Body of pancreas (tissue), 4 donors: Measurements from ENCODE around the gene IL11RA. TPM values are rescaled to one million over a fixed set of nuclear protein-coding genes. Genes with fewer than 3 reads are reported as not detected.

ENCODE experiments used
- ATAC-seq: fragments of 150-250 bp; one replicate; pipeline ENCODE4 v1.9.1; 2016
- DNase-seq, 4 donors: peaks; one replicate each; pipeline ENCODE4 v3.0.0-alpha.2; 2019
- H3K27ac ChIP-seq, 4 donors: fragments of 200-600 bp; sonication (generic); 1 replicate in 3 of 4; 2 replicates in 1 of 4; pipeline versions ENCODE4 v1.5.1 to v1.6.1; 2016 to 2019; ENCODE audit warnings: mild to moderate bottlenecking in 1 of 4, mixed read lengths in 1 of 4, moderate library complexity in 1 of 4
- H3K27me3 ChIP-seq, 2 donors: fragments of 200-600 bp; sonication (generic); one replicate each; pipeline ENCODE4 v1.6.0; 2016; ENCODE audit warnings: mild to moderate bottlenecking in 1 of 2
- H3K36me3 ChIP-seq, 2 donors: fragments of 200-600 bp; sonication (generic); replicated peaks in 1 of 2; 2 replicates each; pipeline ENCODE4 v1.5.1; 2016; ENCODE audit warnings: low read depth in 2 of 2; ENCODE audit not compliant: insufficient read depth in 1 of 2
- H3K4me1 ChIP-seq: fragments of 200-600 bp; sonication (generic); one replicate; pipeline ENCODE4 v1.6.0; 2016
- H3K4me3 ChIP-seq, 2 donors: fragments of 200-600 bp; sonication (generic); 1 replicate in 1 of 2; 2 replicates in 1 of 2; pipeline ENCODE4 v1.5.1; 2016 to 2019
- H3K9me3 ChIP-seq, 3 donors: fragments of 200-600 bp; sonication (generic); 1 replicate in 2 of 3; 2 replicates in 1 of 3; pipeline ENCODE4 v1.5.1; 2016
- CTCF ChIP-seq, 7 experiments: fragments of 450-650 bp in 4 of 7; fragments of 200-600 bp in 3 of 7; sonication (generic) in 3 of 7; IDR thresholded peaks; one replicate each; pipeline ENCODE4 v1.5.1; 2016 to 2019; ENCODE audit warnings: antibody characterized with exemption in 7 of 7
- POLR2A ChIP-seq, 3 donors: fragments of 450-650 bp; IDR thresholded peaks; one replicate each; pipeline ENCODE4 v1.6.1; 2016; ENCODE audit warnings: antibody characterized with exemption in 3 of 3, mild to moderate bottlenecking in 2 of 3
- WGBS, 2 donors: methylation state at CpG; one replicate each; pipeline ENCODE4 v1.1.5; 2017; 5-methylcytosine and 5-hydroxymethylcytosine counted together
- intact Hi-C: fragments of 100-400 bp; cut with DNase I; formaldehyde crosslinking; loops from one replicate; pipeline ENCODE4 v1.15.1; 2023
- total RNA-seq, 2 donors: library from RNA; depleted of rRNA; stranded (reverse); fragments of >200 nt; gene quantifications; one replicate each; pipeline ENCODE4 v1.1.0, GENCODE V29; 2016

Gene IL11RA
- total RNA-seq, 2 donors from 2014 or later = 14.5 to 27.4 TPM

GRCh38 chr9:34607331-34607730 lies 44.7 kb upstream of the IL11RA start:
- no peak for DNase-seq
- peaks cover 15% of the 10 kb centered on the region for H3K4me1 ChIP-seq
- no peaks in the 10 kb centered on the region for H3K9me3 ChIP-seq
- H3K4me3 ChIP-seq = no peak overlapping the region
- no peak overlapping the region for H3K27ac ChIP-seq
- 41 to 48% methylated on average over 2 of the region's 2 CpGs for WGBS, 2 donors
- H3K27me3 ChIP-seq = no peaks in the 10 kb centered on the region
- intact Hi-C loops = no loop called here
- ATAC-seq = no peak
- H3K36me3 ChIP-seq = no peaks in the 10 kb centered on the region
- no peak for TF ChIP-seq CTCF (IDR thresholded peaks at IDR 0.05)
- no peak for TF ChIP-seq POLR2A (IDR thresholded peaks at IDR 0.05)

GRCh38 chr9:34610434-34611206 lies 41.4 kb upstream of the IL11RA start:
- DNase-seq = peak in 1 of 4 donors; percentile 32
- no peak overlapping the region for H3K4me3 ChIP-seq
- ATAC-seq = no peak
- H3K27me3 ChIP-seq = no peaks in the 10 kb centered on the region
- 93% methylated on average over 3 to 20 of the region's 20 CpGs for WGBS, 2 donors
- intact Hi-C loops = no loop called here
- no peak overlapping the region for H3K27ac ChIP-seq
- H3K4me1 ChIP-seq = peaks cover 24% of the 10 kb centered on the region
- TF ChIP-seq POLR2A (IDR thresholded peaks at IDR 0.05) (no peak), CTCF (IDR thresholded peaks at IDR 0.05) (no peak)
- H3K9me3 ChIP-seq = no peaks in the 10 kb centered on the region
- no peaks in the 10 kb centered on the region for H3K36me3 ChIP-seq

GRCh38 chr9:34611251-34611810 lies 40.7 kb upstream of the IL11RA start:
- DNase-seq (peak in 1 of 4 donors; percentile 36), ATAC-seq (peak; percentile 15)
- Histone ChIP-seq H3K4me1 (peaks cover 24% of the 10 kb centered on the region), H3K27ac (peak overlapping the region; percentile 55 to 75 (median 62)), H3K36me3 (peaks cover 0 to under 1% of the 10 kb centered on the region in 2 donors), H3K27me3 (no peaks in the 10 kb centered on the region), H3K4me3 (peak overlapping the region; percentile 37 to 57), H3K9me3 (no peaks in the 10 kb centered on the region)
- intact Hi-C loops = no loop called here
- TF ChIP-seq CTCF (IDR thresholded peaks at IDR 0.05) (no peak), POLR2A (IDR thresholded peaks at IDR 0.05) (no peak)
- WGBS, 2 donors = 46 to 59% methylated on average over 8 to 10 of the region's 10 CpGs

GRCh38 chr9:34611811-34612787 lies 39.9 kb upstream of the IL11RA start, which contains the start of gene RPP25L:
RPP25L (minus strand) TSS chr9:34612097; CDS start chr9:34611296, 801 bp downstream.
- 0% methylated on average over 27 to 77 of the region's 77 CpGs for WGBS, 2 donors
- peak; percentile 97 for ATAC-seq
- Histone ChIP-seq H3K4me1 (peaks cover 24% of the 10 kb centered on the region), H3K36me3 (peaks cover 0 to 6% of the 10 kb centered on the region in 2 donors), H3K27me3 (no peaks in the 10 kb centered on the region), H3K4me3 (peak within 1 kb of the TSS; percentile 37 to 57), H3K9me3 (no peaks in the 10 kb centered on the region), H3K27ac (peak within 1 kb of the TSS; percentile 55 to 75 (median 62))
- TF ChIP-seq POLR2A (IDR thresholded peaks at IDR 0.05) = peak; percentile 72 to 84 (median 75)
- TF ChIP-seq CTCF (IDR thresholded peaks at IDR 0.05) = no peak
- peak; percentile 79 to 92 (median 88) for DNase-seq
- intact Hi-C loops = no loop called here
